HepG2 (cell line): ENCODE data around the gene RHBDL1. TPM values are rescaled to one million over a fixed set of nuclear protein-coding genes. Genes with fewer than 3 reads are reported as not detected.

ENCODE experiments used
- ATAC-seq: fragments of 200-7000 bp; cut with Tn5 transposase; 3 replicates; pipeline ENCODE4 v1.9.1; 2020; ENCODE audit warnings: mild to moderate bottlenecking, moderate library complexity
- BruUV-seq: library from RNA; stranded (reverse); fragments of 400-500 nt; replicated peaks from 2 replicates; lab custom pipeline; 2021; lab: Mats Ljungman, UMichigan
- CTCF ChIA-PET: fragments of 300-600 bp; formaldehyde crosslinking; extraction: SDS; loops from one replicate; lab custom pipeline; 2021; ENCODE audit warnings: low total read pairs, inconsistent platforms, low intra/inter-chr PET ratio; lab: Yijun Ruan, JAX
- POLR2A ChIA-PET: fragments of 350-600 bp; sonication (Branson Sonifier 250); formaldehyde crosslinking; loops from one replicate; lab custom pipeline; 2020; ENCODE audit warnings: antibody characterized with exemption, inconsistent platforms; lab: Yijun Ruan, JAX
- DNase-seq: peaks from one replicate; pipeline ENCODE4 v3.0.0-alpha.2; 2015; ENCODE audit warnings: low spot score
- FAIRE-seq: peaks from 3 replicates; lab custom pipeline; 2011; peaks lifted over from hg19 to GRCh38; lab: Jason Lieb, UNC
- H2AFZ ChIP-seq: one replicate; pipeline ENCODE4 v1.6.1; 2011; ENCODE audit warnings: low read length, inconsistent platforms
- H3K27ac ChIP-seq: fragments of 300-600 bp; 3 replicates; pipeline ENCODE4 v1.8.0; 2011; ENCODE audit warnings: mixed run types, mild to moderate bottlenecking, mixed read lengths, low read length, inconsistent platforms; ENCODE audit not compliant: insufficient read depth; ENCODE audit errors: extremely low read length
- H3K27me3 ChIP-seq, 2 experiments: fragments of 200-600 bp in 1 of 2; 2 replicates in 1 of 2; 3 replicates in 1 of 2; pipeline versions ENCODE4 v1.6.0 to v1.8.0; 2011; ENCODE audit warnings: low read length in 2 of 2, mild to moderate bottlenecking in 2 of 2, moderate library complexity in 2 of 2, inconsistent platforms in 1 of 2; ENCODE audit not compliant: insufficient read depth in 2 of 2, control insufficient read depth in 1 of 2
- H3K36me3 ChIP-seq, 2 experiments: fragments of 200-600 bp in 1 of 2; replicated peaks in 1 of 2; 2 replicates in 1 of 2; 3 replicates in 1 of 2; pipeline versions ENCODE4 v1.5.1 to v1.8.0; 2011; ENCODE audit warnings: low read length in 2 of 2, inconsistent platforms in 1 of 2; ENCODE audit not compliant: insufficient read depth in 2 of 2, control insufficient read depth in 1 of 2
- H3K4me1 ChIP-seq: 2 replicates; pipeline ENCODE4 v1.5.1; 2012; ENCODE audit warnings: low read length, inconsistent platforms; ENCODE audit not compliant: insufficient read depth
- H3K4me2 ChIP-seq: 2 replicates; pipeline ENCODE4 v1.6.0; 2011; ENCODE audit warnings: low read depth, low read length, inconsistent platforms
- H3K4me3 ChIP-seq, 3 experiments: fragments of 200-600 bp in 1 of 3; sonication (generic), shearing (Covaris generic) in 1 of 3; replicated peaks in 1 of 3; 2 replicates each; pipeline ENCODE4 v1.5.1; 2011 to 2016; ENCODE audit warnings: low read length in 3 of 3, inconsistent platforms in 2 of 3, low read depth in 2 of 3, mild to moderate bottlenecking in 2 of 3, control low read depth in 1 of 3, mixed read lengths in 1 of 3; ENCODE audit not compliant: insufficient read depth in 1 of 3
- H3K79me2 ChIP-seq: one replicate; pipeline ENCODE4 v1.6.1; 2011; ENCODE audit warnings: low read length, inconsistent platforms; ENCODE audit not compliant: insufficient read depth
- H3K9ac ChIP-seq: 2 replicates; pipeline ENCODE4 v1.6.0; 2011; ENCODE audit warnings: mild to moderate bottlenecking, low read depth, low read length, inconsistent platforms; ENCODE audit not compliant: insufficient read depth
- H3K9me3 ChIP-seq: 2 replicates; pipeline ENCODE4 v1.5.1; 2012; ENCODE audit warnings: mild to moderate bottlenecking, low read length
- H4K20me1 ChIP-seq: 2 replicates; pipeline ENCODE4 v1.6.0; 2011; ENCODE audit warnings: inconsistent platforms, mild to moderate bottlenecking, low read length, moderate library complexity; ENCODE audit not compliant: insufficient read depth
- AGO2 ChIP-seq: fragments of 200-400 bp; formaldehyde crosslinking; optimal IDR thresholded peaks from 2 replicates; pipeline ENCODE3; 2017; ENCODE audit warnings: mild to moderate bottlenecking, low read depth, low read length, moderate library complexity
- MYNN ChIP-seq: sonication (generic); formaldehyde crosslinking; IDR thresholded peaks from 2 replicates; pipeline ENCODE4 v1.4.0; 2020; ENCODE audit warnings: mild to moderate bottlenecking, low read depth, missing genetic modification reagents
- POLR2A ChIP-seq, 2 experiments: IDR thresholded peaks; 2 replicates each; pipeline ENCODE4 v1.6.1; 2011; ENCODE audit warnings: low read depth in 2 of 2, low read length in 2 of 2, mild to moderate bottlenecking in 1 of 2, moderate library complexity in 1 of 2; ENCODE audit not compliant: insufficient read depth in 1 of 2
- SALL1 ChIP-seq: sonication (generic); formaldehyde crosslinking; IDR thresholded peaks from 2 replicates; pipeline ENCODE4 v1.8.0; 2022; ENCODE audit warnings: mild to moderate bottlenecking, missing genetic modification reagents
- SP140L ChIP-seq: sonication (generic); formaldehyde crosslinking; IDR thresholded peaks from 2 replicates; pipeline ENCODE4 v1.4.0; 2020; ENCODE audit warnings: missing genetic modification reagents, borderline replicate concordance
- YEATS4 ChIP-seq: sonication (generic); formaldehyde crosslinking; IDR thresholded peaks from 2 replicates; pipeline ENCODE4 v1.4.0; 2020; ENCODE audit warnings: missing genetic modification reagents, borderline replicate concordance
- ZNF337 ChIP-seq: sonication (generic); formaldehyde crosslinking; IDR thresholded peaks from 2 replicates; pipeline ENCODE4 v1.5.1; 2020; ENCODE audit warnings: missing genetic modification reagents, low read depth, mild to moderate bottlenecking, borderline replicate concordance
- ZNF850 ChIP-seq: sonication (generic); formaldehyde crosslinking; conservative IDR thresholded peaks from 2 replicates; pipeline ENCODE4 v1.9.0; 2021; ENCODE audit warnings: mild to moderate bottlenecking, missing genetic modification reagents
- WGBS: methylation state at CpG from one replicate; pipeline ENCODE4 v1.1.6; 2017; ENCODE audit warnings: low lambda C conversion rate; 5-methylcytosine and 5-hydroxymethylcytosine counted together
- in situ Hi-C: cut with HindIII; loops from 2 replicates; pipeline ENCODE4 v1.10.0; 2017; ENCODE audit warnings: low pct_unique_long_range_greater_than_20kb; ENCODE audit not compliant: extremely low pct_ligation_motif_present
- intact Hi-C: fragments of 100-400 bp; cut with micrococcal nuclease; formaldehyde crosslinking; loops from one replicate; pipeline ENCODE4 v1.10.0; 2022; ENCODE audit not compliant: unreplicated experiment
- polyA plus RNA-seq, 8 experiments: library from polyadenylated mRNA; depleted of rRNA in 3 of 8; stranded (reverse) in 7 of 8; unstranded in 1 of 8; fragments of >200 nt; fragmentation: Illumina TruSeq in 4 of 8; extraction: Trizol in 4 of 8; gene quantifications; 2 replicates each; pipeline versions ENCODE4 v1.2.1 to v1.2.3, GENCODE V29; 2011 to 2016; ENCODE audit warnings: low read depth in 4 of 8, missing spikeins in 1 of 8, mixed read lengths in 1 of 8; ENCODE audit not compliant: insufficient read depth in 1 of 8
- total RNA-seq, 5 experiments: library from RNA; depleted of rRNA; stranded (reverse); fragments of >200 nt; fragmentation: Illumina TruSeq; extraction: Trizol; gene quantifications; 2 replicates each; pipeline ENCODE4 v1.2.3, GENCODE V29; 2016; ENCODE audit warnings: low read depth in 1 of 5
- TF ChIP-seq, protein P1 (sequence below): sonication (generic); formaldehyde crosslinking; IDR thresholded peaks from 2 replicates; pipeline ENCODE4 v1.5.1; 2020; ENCODE audit warnings: mild to moderate bottlenecking, missing genetic modification reagents, borderline replicate concordance
- TF ChIP-seq, protein P2 (sequence below): sonication (generic); formaldehyde crosslinking; IDR thresholded peaks from 2 replicates; pipeline ENCODE4 v1.5.1; 2020; ENCODE audit warnings: missing genetic modification reagents, mild to moderate bottlenecking, borderline replicate concordance
- TF ChIP-seq, protein P3 (sequence below): sonication (generic); formaldehyde crosslinking; IDR thresholded peaks from 2 replicates; pipeline ENCODE4 v1.9.0; 2021; ENCODE audit warnings: missing genetic modification reagents, mild to moderate bottlenecking, borderline replicate concordance

Gene RHBDL1
- total and polyA plus RNA-seq, 2 of the 13 experiments (the other 11 are each of a cell fraction or from before 2014, with no cell fraction given) = 1.8 to 3.8 TPM

DNA sequence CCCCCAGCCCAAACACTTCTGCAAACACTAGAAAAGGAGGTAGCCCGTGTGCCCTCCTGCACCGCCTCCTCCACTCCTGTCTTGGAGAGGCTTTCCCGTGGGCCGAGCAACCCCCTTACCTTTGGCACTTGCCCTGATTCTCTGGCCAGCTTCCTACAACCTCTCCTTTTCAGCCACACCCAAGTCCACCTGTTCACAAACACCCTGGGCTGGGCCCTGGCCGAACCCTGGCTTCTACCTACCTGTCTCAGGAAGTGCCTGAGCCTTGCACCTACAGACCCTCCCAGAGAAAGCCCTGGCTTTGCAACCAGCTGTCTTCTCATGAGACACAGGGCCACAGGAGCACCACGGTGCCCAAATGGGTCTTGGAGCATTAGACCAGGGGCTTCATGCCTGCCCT lies 43.5 kb downstream of the RHBDL1 start:
- POLR2A ChIA-PET = no interaction called here

More for the DNA sequence above, 43.5 kb downstream of the RHBDL1 start:
- H3K27ac ChIP-seq = no peak overlapping the region
- CTCF ChIA-PET = no interaction called here
- BruUV-seq = no TSS peak
- in situ Hi-C loops = no loop called here
- DNase-seq (no peak), ATAC-seq (no peak), FAIRE-seq (no peak)
- H3K27me3 ChIP-seq = no peaks in the 10 kb centered on the region
- no peak overlapping the region for H3K9ac ChIP-seq
- 86% methylated on average over 6 of the region's 6 CpGs for WGBS
- intact Hi-C loops = no loop called here
- H3K4me1 ChIP-seq = peaks cover 47% of the 10 kb centered on the region
- TF ChIP-seq POLR2A (IDR thresholded peaks at IDR 0.05; ENCODE audit: insufficient read depth in 1 of 2, low read depth in 2 of 2, low read length in 2 of 2) (peak in 1 of 2 experiments; percentile 6; a peak in 1 of 4 replicates), YEATS4 (no peak), SP140L (CRISPR knock-in tag) (no peak), SALL1 (no peak), ZNF337 (no peak), ZNF850 (CRISPR knock-in tag) (no peak), MYNN (CRISPR knock-in tag) (no peak), AGO2 (peak; percentile 4)
- TF ChIP-seq, protein P1, sequence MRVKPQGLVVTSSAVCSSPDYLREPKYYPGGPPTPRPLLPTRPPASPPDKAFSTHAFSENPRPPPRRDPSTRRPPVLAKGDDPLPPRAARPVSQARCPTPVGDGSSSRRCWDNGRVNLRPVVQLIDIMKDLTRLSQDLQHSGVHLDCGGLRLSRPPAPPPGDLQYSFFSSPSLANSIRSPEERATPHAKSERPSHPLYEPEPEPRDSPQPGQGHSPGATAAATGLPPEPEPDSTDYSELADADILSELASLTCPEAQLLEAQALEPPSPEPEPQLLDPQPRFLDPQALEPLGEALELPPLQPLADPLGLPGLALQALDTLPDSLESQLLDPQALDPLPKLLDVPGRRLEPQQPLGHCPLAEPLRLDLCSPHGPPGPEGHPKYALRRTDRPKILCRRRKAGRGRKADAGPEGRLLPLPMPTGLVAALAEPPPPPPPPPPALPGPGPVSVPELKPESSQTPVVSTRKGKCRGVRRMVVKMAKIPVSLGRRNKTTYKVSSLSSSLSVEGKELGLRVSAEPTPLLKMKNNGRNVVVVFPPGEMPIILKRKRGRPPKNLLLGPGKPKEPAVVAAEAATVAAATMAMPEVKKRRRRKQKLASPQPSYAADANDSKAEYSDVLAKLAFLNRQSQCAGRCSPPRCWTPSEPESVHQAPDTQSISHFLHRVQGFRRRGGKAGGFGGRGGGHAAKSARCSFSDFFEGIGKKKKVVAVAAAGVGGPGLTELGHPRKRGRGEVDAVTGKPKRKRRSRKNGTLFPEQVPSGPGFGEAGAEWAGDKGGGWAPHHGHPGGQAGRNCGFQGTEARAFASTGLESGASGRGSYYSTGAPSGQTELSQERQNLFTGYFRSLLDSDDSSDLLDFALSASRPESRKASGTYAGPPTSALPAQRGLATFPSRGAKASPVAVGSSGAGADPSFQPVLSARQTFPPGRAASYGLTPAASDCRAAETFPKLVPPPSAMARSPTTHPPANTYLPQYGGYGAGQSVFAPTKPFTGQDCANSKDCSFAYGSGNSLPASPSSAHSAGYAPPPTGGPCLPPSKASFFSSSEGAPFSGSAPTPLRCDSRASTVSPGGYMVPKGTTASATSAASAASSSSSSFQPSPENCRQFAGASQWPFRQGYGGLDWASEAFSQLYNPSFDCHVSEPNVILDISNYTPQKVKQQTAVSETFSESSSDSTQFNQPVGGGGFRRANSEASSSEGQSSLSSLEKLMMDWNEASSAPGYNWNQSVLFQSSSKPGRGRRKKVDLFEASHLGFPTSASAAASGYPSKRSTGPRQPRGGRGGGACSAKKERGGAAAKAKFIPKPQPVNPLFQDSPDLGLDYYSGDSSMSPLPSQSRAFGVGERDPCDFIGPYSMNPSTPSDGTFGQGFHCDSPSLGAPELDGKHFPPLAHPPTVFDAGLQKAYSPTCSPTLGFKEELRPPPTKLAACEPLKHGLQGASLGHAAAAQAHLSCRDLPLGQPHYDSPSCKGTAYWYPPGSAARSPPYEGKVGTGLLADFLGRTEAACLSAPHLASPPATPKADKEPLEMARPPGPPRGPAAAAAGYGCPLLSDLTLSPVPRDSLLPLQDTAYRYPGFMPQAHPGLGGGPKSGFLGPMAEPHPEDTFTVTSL (CRISPR knock-in tag) = no peak
- TF ChIP-seq, protein P2, sequence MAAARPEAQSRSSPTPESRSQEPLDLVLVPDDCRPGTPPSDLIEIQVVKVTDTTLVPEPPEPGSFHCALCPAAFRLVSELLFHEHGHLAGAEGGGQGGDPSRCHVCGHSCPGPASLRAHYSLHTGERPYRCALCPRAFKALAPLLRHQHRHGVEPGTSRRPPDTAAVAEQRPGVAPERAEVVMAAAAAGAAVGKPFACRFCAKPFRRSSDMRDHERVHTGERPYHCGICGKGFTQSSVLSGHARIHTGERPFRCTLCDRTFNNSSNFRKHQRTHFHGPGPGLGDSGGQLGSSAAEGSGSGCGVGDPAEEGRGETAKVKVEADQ (CRISPR knock-in tag) = no peak
- TF ChIP-seq, protein P3, sequence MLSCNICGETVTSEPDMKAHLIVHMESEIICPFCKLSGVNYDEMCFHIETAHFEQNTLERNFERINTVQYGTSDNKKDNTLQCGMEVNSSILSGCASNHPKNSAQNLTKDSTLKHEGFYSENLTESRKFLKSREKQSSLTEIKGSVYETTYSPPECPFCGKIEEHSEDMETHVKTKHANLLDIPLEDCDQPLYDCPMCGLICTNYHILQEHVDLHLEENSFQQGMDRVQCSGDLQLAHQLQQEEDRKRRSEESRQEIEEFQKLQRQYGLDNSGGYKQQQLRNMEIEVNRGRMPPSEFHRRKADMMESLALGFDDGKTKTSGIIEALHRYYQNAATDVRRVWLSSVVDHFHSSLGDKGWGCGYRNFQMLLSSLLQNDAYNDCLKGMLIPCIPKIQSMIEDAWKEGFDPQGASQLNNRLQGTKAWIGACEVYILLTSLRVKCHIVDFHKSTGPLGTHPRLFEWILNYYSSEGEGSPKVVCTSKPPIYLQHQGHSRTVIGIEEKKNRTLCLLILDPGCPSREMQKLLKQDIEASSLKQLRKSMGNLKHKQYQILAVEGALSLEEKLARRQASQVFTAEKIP (CRISPR knock-in tag) = no peak
- no peak overlapping the region for H2AFZ ChIP-seq
- H3K79me2 ChIP-seq = peaks cover 3% of the 10 kb centered on the region
- H3K9me3 ChIP-seq = no peaks in the 10 kb centered on the region
- no peaks in the 10 kb centered on the region for H3K36me3 ChIP-seq
- peaks cover 5% of the 10 kb centered on the region for H4K20me1 ChIP-seq
- H3K4me3 ChIP-seq = no peak overlapping the region
- H3K4me2 ChIP-seq = no peak overlapping the region
